DND-41 (cell line): ENCODE measurements around the gene CCR2.

ENCODE experiments used
- EZH2 ChIP-seq: IDR thresholded peaks from 3 replicates; pipeline ENCODE4 v1.6.1; 2012; ENCODE audit warnings: borderline replicate concordance, low read depth, mild to moderate bottlenecking, moderate library complexity, low read length, inconsistent platforms; ENCODE audit not compliant: severe bottlenecking
- TF ChIP-seq, protein P1 (sequence below): IDR thresholded peaks from 2 replicates; pipeline ENCODE4 v1.5.1; 2012; ENCODE audit warnings: borderline replicate concordance, low read length, moderate library complexity, mild to moderate bottlenecking; ENCODE audit not compliant: poor library complexity, severe bottlenecking; ENCODE audit errors: extremely low read depth

- TF ChIP-seq, protein P1, sequence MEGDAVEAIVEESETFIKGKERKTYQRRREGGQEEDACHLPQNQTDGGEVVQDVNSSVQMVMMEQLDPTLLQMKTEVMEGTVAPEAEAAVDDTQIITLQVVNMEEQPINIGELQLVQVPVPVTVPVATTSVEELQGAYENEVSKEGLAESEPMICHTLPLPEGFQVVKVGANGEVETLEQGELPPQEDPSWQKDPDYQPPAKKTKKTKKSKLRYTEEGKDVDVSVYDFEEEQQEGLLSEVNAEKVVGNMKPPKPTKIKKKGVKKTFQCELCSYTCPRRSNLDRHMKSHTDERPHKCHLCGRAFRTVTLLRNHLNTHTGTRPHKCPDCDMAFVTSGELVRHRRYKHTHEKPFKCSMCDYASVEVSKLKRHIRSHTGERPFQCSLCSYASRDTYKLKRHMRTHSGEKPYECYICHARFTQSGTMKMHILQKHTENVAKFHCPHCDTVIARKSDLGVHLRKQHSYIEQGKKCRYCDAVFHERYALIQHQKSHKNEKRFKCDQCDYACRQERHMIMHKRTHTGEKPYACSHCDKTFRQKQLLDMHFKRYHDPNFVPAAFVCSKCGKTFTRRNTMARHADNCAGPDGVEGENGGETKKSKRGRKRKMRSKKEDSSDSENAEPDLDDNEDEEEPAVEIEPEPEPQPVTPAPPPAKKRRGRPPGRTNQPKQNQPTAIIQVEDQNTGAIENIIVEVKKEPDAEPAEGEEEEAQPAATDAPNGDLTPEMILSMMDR, result no peak
- no peak for TF ChIP-seq EZH2
Measured at GRCh38 chr3:46316206-46316605, 37.7 kb upstream of the CCR2 start.
